ENCODE results near the gene PPP1R16B. TPM values are rescaled to one million over a fixed set of nuclear protein-coding genes. Genes with fewer than 3 reads are reported as not detected.

Gene PPP1R16B
- total RNA-seq, 1 donor from 2014 or later, result 46.9 TPM

DNA sequence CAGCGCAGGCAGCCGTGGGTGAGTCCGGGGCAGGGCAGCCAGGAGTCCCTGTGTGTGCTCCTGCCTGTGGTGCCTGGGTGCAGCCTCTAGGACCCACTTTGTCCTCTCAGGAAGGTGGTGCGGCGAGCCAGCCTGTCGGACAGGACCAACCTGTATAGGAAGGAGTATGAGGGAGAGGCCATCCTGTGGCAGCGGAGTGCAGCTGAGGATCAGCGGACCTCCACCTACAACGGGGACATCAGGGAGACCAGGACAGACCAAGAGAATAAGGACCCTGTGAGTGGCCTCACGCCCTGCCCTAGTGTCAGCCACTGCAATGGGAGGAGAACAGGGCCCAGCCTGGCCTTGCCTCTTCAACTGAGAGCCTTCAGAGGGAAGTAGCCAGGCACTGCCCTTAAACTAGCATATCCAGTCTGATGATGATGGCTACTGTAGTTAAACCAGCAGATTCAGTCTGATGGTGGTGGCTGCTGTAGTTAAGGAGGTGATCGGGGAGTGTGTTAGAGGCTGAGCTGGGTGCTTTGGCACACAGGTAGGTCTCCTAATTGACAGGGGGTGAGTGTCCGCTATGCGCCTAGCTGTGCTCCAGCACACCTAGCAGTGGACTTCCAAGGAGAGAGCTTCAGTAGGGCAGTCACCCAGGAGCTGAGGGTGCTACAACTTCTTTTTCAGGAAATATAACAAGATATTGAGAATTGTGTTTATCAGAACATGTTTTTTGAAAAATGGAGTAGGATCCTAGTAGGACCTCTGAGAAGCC is 102.6 kb downstream of the PPP1R16B start:
- TF ChIP-seq, protein P1, sequence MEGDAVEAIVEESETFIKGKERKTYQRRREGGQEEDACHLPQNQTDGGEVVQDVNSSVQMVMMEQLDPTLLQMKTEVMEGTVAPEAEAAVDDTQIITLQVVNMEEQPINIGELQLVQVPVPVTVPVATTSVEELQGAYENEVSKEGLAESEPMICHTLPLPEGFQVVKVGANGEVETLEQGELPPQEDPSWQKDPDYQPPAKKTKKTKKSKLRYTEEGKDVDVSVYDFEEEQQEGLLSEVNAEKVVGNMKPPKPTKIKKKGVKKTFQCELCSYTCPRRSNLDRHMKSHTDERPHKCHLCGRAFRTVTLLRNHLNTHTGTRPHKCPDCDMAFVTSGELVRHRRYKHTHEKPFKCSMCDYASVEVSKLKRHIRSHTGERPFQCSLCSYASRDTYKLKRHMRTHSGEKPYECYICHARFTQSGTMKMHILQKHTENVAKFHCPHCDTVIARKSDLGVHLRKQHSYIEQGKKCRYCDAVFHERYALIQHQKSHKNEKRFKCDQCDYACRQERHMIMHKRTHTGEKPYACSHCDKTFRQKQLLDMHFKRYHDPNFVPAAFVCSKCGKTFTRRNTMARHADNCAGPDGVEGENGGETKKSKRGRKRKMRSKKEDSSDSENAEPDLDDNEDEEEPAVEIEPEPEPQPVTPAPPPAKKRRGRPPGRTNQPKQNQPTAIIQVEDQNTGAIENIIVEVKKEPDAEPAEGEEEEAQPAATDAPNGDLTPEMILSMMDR (IDR thresholded peaks at IDR 0.05; ENCODE audit: unreplicated experiment), result no peak
- peaks cover 4% of the 10 kb centered on the region for H3K27me3 Mint-ChIP-seq (ENCODE audit: unreplicated experiment)
- H3K36me3 Mint-ChIP-seq (ENCODE audit: low read depth, unreplicated experiment), result peaks cover 51% of the 10 kb centered on the region
- H3K27ac Mint-ChIP-seq (ENCODE audit: unreplicated experiment), result no peak overlapping the region
- peak overlapping the region; percentile 68 for H3K4me3 Mint-ChIP-seq (ENCODE audit: unreplicated experiment)
- no peaks in the 10 kb centered on the region for H3K4me1 Mint-ChIP-seq (ENCODE audit: unreplicated experiment)
- no peaks in the 10 kb centered on the region for H3K9me3 Mint-ChIP-seq (ENCODE audit: unreplicated experiment)
- DNase-seq (ENCODE audit: low spot score), result no peak

DNA sequence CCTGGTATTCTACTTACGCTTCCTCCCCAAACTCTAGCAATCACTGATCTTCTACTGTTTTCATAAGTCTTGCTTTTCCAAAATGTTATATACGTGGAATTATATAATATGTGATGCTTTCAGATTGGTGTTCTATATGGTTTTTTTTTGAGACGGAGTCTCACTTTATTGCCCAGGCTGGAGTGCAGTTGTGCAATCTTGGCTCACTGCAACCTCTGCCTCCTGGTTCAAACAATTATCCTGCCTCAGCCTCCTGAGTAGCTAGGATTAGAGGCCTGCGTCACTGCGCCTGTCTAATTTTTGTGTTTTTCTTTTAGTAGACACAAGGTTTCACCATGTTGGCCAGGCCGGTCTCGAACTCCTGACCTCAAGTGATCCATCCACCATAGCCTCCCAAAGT is 109.9 kb downstream of the PPP1R16B start:
- Mint-ChIP-seq H3K27ac (ENCODE audit: unreplicated experiment) (no peak overlapping the region), H3K9me3 (ENCODE audit: unreplicated experiment) (no peaks in the 10 kb centered on the region), H3K27me3 (ENCODE audit: unreplicated experiment) (peaks cover 10% of the 10 kb centered on the region)

DNA sequence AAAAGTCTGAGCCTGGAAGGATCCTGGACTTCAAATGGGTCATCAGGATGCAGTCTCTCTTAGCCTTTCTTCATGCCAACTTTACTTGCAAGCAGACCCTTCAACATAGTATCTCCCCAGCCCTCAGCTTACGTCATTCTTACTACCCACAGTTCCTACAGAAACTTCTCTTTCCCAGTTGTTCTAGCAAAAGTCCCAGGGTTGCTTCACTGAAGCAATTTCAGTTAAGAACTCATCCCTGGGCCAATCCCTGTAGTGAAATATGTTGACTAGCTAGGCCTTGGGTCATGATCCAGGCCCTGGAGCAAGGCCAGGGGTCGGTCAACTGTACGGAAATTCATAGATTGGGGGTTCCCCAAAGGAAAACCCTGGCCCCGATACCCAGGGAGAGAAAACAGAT is 112.2 kb downstream of the PPP1R16B start:
- TF ChIP-seq, protein P1 (IDR thresholded peaks at IDR 0.05; ENCODE audit: unreplicated experiment), result no peak
- Mint-ChIP-seq H3K27ac (ENCODE audit: unreplicated experiment) (no peak overlapping the region), H3K4me3 (ENCODE audit: unreplicated experiment) (no peak overlapping the region)

More for the DNA sequence above, 109.9 kb downstream of the PPP1R16B start:
- TF ChIP-seq, protein P1 (IDR thresholded peaks at IDR 0.05; ENCODE audit: unreplicated experiment), result no peak
- H3K4me1 Mint-ChIP-seq (ENCODE audit: unreplicated experiment), result no peaks in the 10 kb centered on the region
- H3K36me3 Mint-ChIP-seq (ENCODE audit: low read depth, unreplicated experiment), result peaks cover 12% of the 10 kb centered on the region
- no peak overlapping the region for H3K4me3 Mint-ChIP-seq (ENCODE audit: unreplicated experiment)
- DNase-seq (ENCODE audit: low spot score), result no peak

DNA sequence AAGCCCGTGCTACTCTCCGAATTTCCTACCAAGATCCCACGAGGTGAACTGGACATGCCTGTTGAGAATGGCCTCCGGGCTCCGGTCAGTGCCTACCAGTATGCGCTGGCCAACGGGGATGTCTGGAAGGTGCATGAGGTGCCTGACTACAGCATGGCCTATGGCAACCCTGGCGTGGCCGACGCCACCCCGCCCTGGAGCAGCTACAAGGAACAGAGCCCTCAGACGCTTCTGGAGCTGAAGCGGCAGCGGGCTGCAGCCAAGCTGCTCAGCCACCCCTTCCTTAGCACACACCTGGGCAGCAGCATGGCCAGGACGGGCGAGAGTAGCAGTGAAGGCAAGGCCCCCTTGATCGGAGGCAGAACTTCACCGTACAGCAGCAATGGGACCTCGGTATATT is 112.7 kb downstream of the PPP1R16B start:
- peaks cover 10% of the 10 kb centered on the region for H3K27me3 Mint-ChIP-seq (ENCODE audit: unreplicated experiment)
- no peak overlapping the region for H3K4me3 Mint-ChIP-seq (ENCODE audit: unreplicated experiment)
- H3K36me3 Mint-ChIP-seq (ENCODE audit: low read depth, unreplicated experiment), result peaks cover 12% of the 10 kb centered on the region
- no peak for DNase-seq (ENCODE audit: low spot score)
- no peak overlapping the region for H3K27ac Mint-ChIP-seq (ENCODE audit: unreplicated experiment)
- TF ChIP-seq, protein P1 (IDR thresholded peaks at IDR 0.05; ENCODE audit: unreplicated experiment), result no peak
- no peaks in the 10 kb centered on the region for H3K9me3 Mint-ChIP-seq (ENCODE audit: unreplicated experiment)
- no peaks in the 10 kb centered on the region for H3K4me1 Mint-ChIP-seq (ENCODE audit: unreplicated experiment)

More for the DNA sequence above, 112.2 kb downstream of the PPP1R16B start:
- Mint-ChIP-seq H3K9me3 (ENCODE audit: unreplicated experiment) (no peaks in the 10 kb centered on the region), H3K4me1 (ENCODE audit: unreplicated experiment) (no peaks in the 10 kb centered on the region), H3K36me3 (ENCODE audit: low read depth, unreplicated experiment) (peaks cover 12% of the 10 kb centered on the region), H3K27me3 (ENCODE audit: unreplicated experiment) (peaks cover 10% of the 10 kb centered on the region)
- DNase-seq (ENCODE audit: low spot score), result no peak

DNA sequence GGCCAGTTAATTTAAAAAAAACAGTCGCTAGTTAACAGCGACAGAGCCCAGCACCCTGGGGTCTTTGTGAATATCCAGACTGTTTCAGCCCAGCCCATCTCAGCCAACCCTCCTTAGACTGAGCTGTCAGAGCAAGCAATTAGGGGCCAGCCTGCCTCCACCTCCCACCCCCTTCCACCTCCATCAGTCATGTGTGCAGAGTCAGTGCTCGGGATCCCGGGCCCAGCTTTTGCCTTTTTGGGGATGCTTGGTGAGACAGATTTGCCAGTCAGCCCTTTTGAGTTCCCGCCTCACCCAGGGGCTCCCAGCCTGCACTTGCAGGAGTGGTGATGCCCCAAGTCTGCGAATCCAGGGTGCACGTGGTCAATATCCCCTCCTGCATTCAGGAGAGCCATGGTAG is 114.2 kb downstream of the PPP1R16B start:
- no peak overlapping the region for H3K27ac Mint-ChIP-seq (ENCODE audit: unreplicated experiment)
- H3K36me3 Mint-ChIP-seq (ENCODE audit: low read depth, unreplicated experiment), result peaks cover 12% of the 10 kb centered on the region
- no peaks in the 10 kb centered on the region for H3K9me3 Mint-ChIP-seq (ENCODE audit: unreplicated experiment)
- H3K4me3 Mint-ChIP-seq (ENCODE audit: unreplicated experiment), result no peak overlapping the region
- H3K4me1 Mint-ChIP-seq (ENCODE audit: unreplicated experiment), result no peaks in the 10 kb centered on the region
- H3K27me3 Mint-ChIP-seq (ENCODE audit: unreplicated experiment), result peaks cover 12% of the 10 kb centered on the region
- TF ChIP-seq, protein P1 (IDR thresholded peaks at IDR 0.05; ENCODE audit: unreplicated experiment), result no peak
- no peak for DNase-seq (ENCODE audit: low spot score)
